Measurements from ENCODE around the gene FADS2.

GRCh38 chr11:61900251-61900650 lies 72.2 kb downstream of the FADS2 start:
- TF ChIP-seq CTCF (IDR thresholded peaks at IDR 0.05) (no peak), POLR2A (IDR thresholded peaks at IDR 0.05) (no peak)
